HCT116 (cell line): ENCODE results near the gene AMOTL2. TPM values are rescaled to one million over a fixed set of nuclear protein-coding genes. Genes with fewer than 3 reads are reported as not detected.

Source experiments
- ATAC-seq: fragments of 200-7000 bp; cut with Tn5 transposase; 2 replicates; pipeline ENCODE4 v1.9.1; 2020; ENCODE audit warnings: mild to moderate bottlenecking, moderate library complexity
- BruUV-seq: library from RNA; stranded (reverse); fragments of 400-500 nt; replicated peaks from 2 replicates; lab custom pipeline; 2021; lab: Mats Ljungman, UMichigan
- CTCF ChIA-PET: fragments of 300-600 bp; sonication (Branson Sonifier 250); formaldehyde crosslinking; loops from one replicate; lab custom pipeline; 2021; ENCODE audit warnings: antibody characterized with exemption; lab: Charles Lee
- POLR2A ChIA-PET: fragments of 300-600, 350-600 bp; sonication (Branson Sonifier 250); formaldehyde crosslinking; loops from one replicate; lab custom pipeline; 2021; ENCODE audit warnings: antibody characterized with exemption; lab: Charles Lee
- RAD21 ChIA-PET, 2 experiments: fragments of 300-600 bp; sonication (Branson Sonifier 250); formaldehyde crosslinking; loops; one replicate each; lab custom pipeline; 2023; ENCODE audit warnings: low total read pairs in 2 of 2; ENCODE audit not compliant: uncharacterized antibody in 2 of 2, unreplicated experiment in 2 of 2, low non-redundant PET in 1 of 2; lab: Charles Lee
- DNase-seq: peaks from one replicate; pipeline ENCODE4 v3.0.0-alpha.2; 2010; ENCODE audit warnings: low read depth, low spot score
- H2AFZ ChIP-seq: fragments of 200-600 bp; shearing (Covaris generic), sonication (generic); 2 replicates; pipeline ENCODE4 v1.6.1; 2017; ENCODE audit warnings: low read depth, mixed run types, mixed read lengths, antibody characterized with exemption, low read length; ENCODE audit not compliant: poor library complexity, severe bottlenecking
- H3K27ac ChIP-seq: 2 replicates; pipeline ENCODE4 v1.5.1; 2012; ENCODE audit warnings: low read depth, low read length
- H3K27me3 ChIP-seq: fragments of 200-600 bp; sonication (generic); 2 replicates; pipeline ENCODE4 v1.6.1; 2016; ENCODE audit warnings: mixed run types, low read length, mixed read lengths; ENCODE audit not compliant: insufficient read depth
- H3K36me3 ChIP-seq, 2 experiments: fragments of 200-500 bp in 1 of 2; fragments of 200-600 bp in 1 of 2; sonication (Bioruptor generic) in 1 of 2; sonication (generic) in 1 of 2; 2 replicates each; pipeline versions ENCODE4 v1.5.1 to v1.6.1; 2014 to 2016; ENCODE audit warnings: low read length in 2 of 2, inconsistent platforms in 1 of 2, mixed read lengths in 1 of 2, mixed run types in 1 of 2; ENCODE audit not compliant: insufficient read depth in 2 of 2, control insufficient read depth in 1 of 2
- H3K4me1 ChIP-seq, 2 experiments: fragments of 200-600 bp in 1 of 2; sonication (generic) in 1 of 2; 2 replicates each; pipeline versions ENCODE4 v1.5.1 to v1.6.1; 2012 to 2017; ENCODE audit warnings: low read length in 2 of 2, inconsistent platforms in 1 of 2, mild to moderate bottlenecking in 1 of 2, mixed read lengths in 1 of 2, mixed run types in 1 of 2, moderate library complexity in 1 of 2; ENCODE audit not compliant: insufficient read depth in 2 of 2, control insufficient read depth in 1 of 2
- H3K4me2 ChIP-seq: fragments of 200-600 bp; sonication (generic); 2 replicates; pipeline ENCODE4 v1.6.1; 2017; ENCODE audit warnings: mixed run types, low read length, mixed read lengths
- H3K4me3 ChIP-seq, 2 experiments: fragments of 200-600 bp in 1 of 2; sonication (generic) in 1 of 2; replicated peaks in 1 of 2; 2 replicates each; pipeline ENCODE4 v1.5.1; 2011 to 2016; ENCODE audit warnings: low read length in 2 of 2, control low read depth in 1 of 2, low read depth in 1 of 2, mild to moderate bottlenecking in 1 of 2, mixed read lengths in 1 of 2, mixed run types in 1 of 2
- H3K79me2 ChIP-seq: fragments of 200-600 bp; sonication (generic); 2 replicates; pipeline ENCODE4 v1.6.1; 2017; ENCODE audit warnings: mild to moderate bottlenecking, mixed run types, low read length, moderate library complexity, mixed read lengths; ENCODE audit not compliant: insufficient read depth
- H3K9ac ChIP-seq: fragments of 200-600 bp; sonication (generic); 2 replicates; pipeline ENCODE4 v1.6.1; 2016; ENCODE audit warnings: low read length, mixed read lengths
- H3K9me2 ChIP-seq: fragments of 200-600 bp; sonication (generic), shearing (Covaris generic); 2 replicates; pipeline ENCODE4 v1.6.1; 2017; ENCODE audit warnings: mixed run types, mild to moderate bottlenecking, moderate library complexity; ENCODE audit not compliant: insufficient read depth
- H3K9me3 ChIP-seq, 2 experiments: fragments of 200-500 bp in 1 of 2; fragments of 200-600 bp in 1 of 2; sonication (Bioruptor generic) in 1 of 2; sonication (generic) in 1 of 2; 2 replicates each; pipeline ENCODE4 v1.6.1; 2014 to 2017; ENCODE audit warnings: low read length in 2 of 2, mixed read lengths in 2 of 2, inconsistent platforms in 1 of 2, low read depth in 1 of 2, mild to moderate bottlenecking in 1 of 2, mixed run types in 1 of 2, moderate library complexity in 1 of 2; ENCODE audit not compliant: control insufficient read depth in 1 of 2, insufficient read depth in 1 of 2
- H4K20me1 ChIP-seq: fragments of 200-600 bp; sonication (generic), shearing (Covaris generic); 2 replicates; pipeline ENCODE4 v1.6.1; 2017; ENCODE audit warnings: mixed run types, mild to moderate bottlenecking, moderate library complexity; ENCODE audit not compliant: insufficient read depth
- CTCF ChIP-seq, 3 experiments: fragments of 200-600 bp in 1 of 3; sonication (generic) in 1 of 3; IDR thresholded peaks in 2 of 3; conservative IDR thresholded peaks in 1 of 3; 2 replicates each; pipeline ENCODE4 v1.5.1; 2012 to 2017; ENCODE audit warnings: low read depth in 2 of 3, low read length in 2 of 3, antibody characterized with exemption in 1 of 3, borderline replicate concordance in 1 of 3, control low read depth in 1 of 3, mild to moderate bottlenecking in 1 of 3, mixed read lengths in 1 of 3, mixed run types in 1 of 3, moderate library complexity in 1 of 3; ENCODE audit not compliant: insufficient read depth in 1 of 3
- JUND ChIP-seq: IDR thresholded peaks from 2 replicates; pipeline ENCODE4 v1.6.1; 2012
- ZFX ChIP-seq: fragments of 450-650 bp; IDR thresholded peaks from 2 replicates; pipeline ENCODE4 v1.6.1; 2017
- ZNF274 ChIP-seq: fragments of 200-500 bp; sonication (Bioruptor generic); IDR thresholded peaks from 2 replicates; pipeline ENCODE4 v1.6.1; 2014; ENCODE audit warnings: mild to moderate bottlenecking, low read depth, low read length, inconsistent platforms
- intact Hi-C: fragments of 100-400 bp; cut with micrococcal nuclease; formaldehyde crosslinking; loops from 2 replicates; pipeline ENCODE4 v1.10.0; 2022
- total RNA-seq: library from RNA; stranded (reverse); gene quantifications from one replicate; pipeline ENCODE4 v1.2.1, GENCODE V29; 2021; ENCODE audit not compliant: unreplicated experiment

AMOTL2 gene
- total RNA-seq, 1 experiment from 2014 or later, result 54.0 TPM

DNA sequence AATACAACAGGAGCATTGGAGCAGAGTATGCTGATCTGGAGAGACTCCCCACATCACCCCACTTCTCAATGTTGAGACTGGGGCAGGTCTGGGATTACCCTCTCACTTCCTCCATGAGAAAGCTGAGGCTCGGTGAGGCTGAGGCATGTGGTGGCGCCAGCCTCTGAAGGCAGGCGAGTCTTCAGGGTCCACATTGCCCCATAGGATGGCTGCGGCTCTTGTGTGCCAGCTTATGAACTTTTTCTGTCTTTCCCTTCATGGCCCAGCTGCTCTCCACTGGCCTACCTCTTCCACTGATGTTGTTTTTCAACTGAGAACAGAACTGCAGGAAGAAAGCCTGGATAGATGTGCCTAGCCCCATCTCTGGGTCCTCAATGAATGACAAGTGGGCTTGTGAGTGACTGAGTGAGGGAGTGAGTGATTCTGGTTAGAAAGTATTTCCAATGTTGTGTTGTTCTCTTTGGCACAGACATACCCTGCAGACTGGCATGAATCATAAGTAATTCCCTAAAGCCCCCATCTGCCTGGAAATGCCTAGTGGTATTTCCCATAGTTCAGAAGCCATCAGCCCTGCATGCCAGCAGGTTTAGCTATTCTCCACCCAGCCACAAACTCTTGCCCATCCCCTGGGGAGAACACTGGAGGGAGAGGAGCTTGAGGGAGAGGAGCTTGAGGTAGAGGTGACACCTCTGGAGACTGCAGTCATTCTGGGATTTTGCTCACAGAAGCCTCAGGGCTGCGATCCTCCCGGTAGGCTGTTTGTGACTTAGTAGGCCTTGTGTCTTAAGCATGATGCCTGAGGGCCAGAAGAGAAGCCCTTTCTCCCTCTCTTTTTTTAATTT is 56.9 kb downstream of the AMOTL2 start:
- H3K79me2 ChIP-seq, result no peaks in the 10 kb centered on the region
- H3K4me1 ChIP-seq, result peaks cover 52 to 72% of the 10 kb centered on the region in 2 experiments
- H4K20me1 ChIP-seq, result no peaks in the 10 kb centered on the region
- H3K9me3 ChIP-seq, result no peaks in the 10 kb centered on the region
- H3K27me3 ChIP-seq, result no peaks in the 10 kb centered on the region
- H3K36me3 ChIP-seq, result no peaks in the 10 kb centered on the region
- intact Hi-C loops, result no loop called here
- CTCF ChIA-PET, result no interaction called here
- no peaks in the 10 kb centered on the region for H3K9me2 ChIP-seq
- ATAC-seq (no peak), DNase-seq (no peak)
- RAD21 ChIA-PET, result no interaction called here
- no peak overlapping the region for H3K27ac ChIP-seq
- no peak overlapping the region for H3K4me3 ChIP-seq
- no TSS peak for BruUV-seq
- H2AFZ ChIP-seq, result no peak overlapping the region
- H3K9ac ChIP-seq, result peak overlapping the region; percentile 19; the same call in 1 of the 2 replicates
- H3K4me2 ChIP-seq, result peak overlapping the region; percentile 44
- POLR2A ChIA-PET, result interaction anchor here (1.2 kb wide), 1 partner anchor 47 kb away, joined by 3 read pairs; no protein-coding TSS in a partner anchor
- TF ChIP-seq ZNF274, result no peak
- no peak for TF ChIP-seq CTCF (IDR thresholded peaks at IDR 0.05 in 2 of 3, conservative IDR thresholded peaks at IDR 0.05 in 1 of 3; ENCODE audit: borderline replicate concordance in 1 of 3, insufficient read depth in 1 of 3, low read depth in 2 of 3, low read length in 2 of 3)
- no peak for TF ChIP-seq ZFX
- no peak for TF ChIP-seq JUND
- TF ChIP-seq, all 23 proteins: peak for 0
